Activated T-helper 17 cell treated with anti-CD3 and anti-CD28 coated beads, Interleukin-2, amount 50 U/mL, for 72 hours (primary cell): ENCODE results near the gene COL4A2. TPM values are rescaled to one million over a fixed set of nuclear protein-coding genes. Genes with fewer than 3 reads are reported as not detected.

Experiments
- ATAC-seq: fragments of 150-1000 bp; cut with Tn5 transposase; replicated peaks from 2 replicates; pipeline ENCODE4 v1.10.0; 2021; ENCODE audit warnings: mild to moderate bottlenecking, moderate library complexity
- H3K27ac Mint-ChIP-seq: one replicate; pipeline ENCODE4 v1.8.0; 2022; ENCODE audit warnings: mixed read lengths
- H3K27me3 Mint-ChIP-seq: one replicate; pipeline ENCODE4 v1.8.0; 2022; ENCODE audit warnings: mixed read lengths
- H3K36me3 Mint-ChIP-seq: one replicate; pipeline ENCODE4 v1.8.0; 2022; ENCODE audit warnings: low read depth, mild to moderate bottlenecking, mixed read lengths
- H3K4me1 Mint-ChIP-seq: one replicate; pipeline ENCODE4 v1.8.0; 2022; ENCODE audit warnings: mixed read lengths
- H3K4me3 Mint-ChIP-seq: one replicate; pipeline ENCODE4 v1.8.0; 2022; ENCODE audit warnings: mild to moderate bottlenecking, mixed read lengths
- H3K9me3 Mint-ChIP-seq: one replicate; pipeline ENCODE4 v1.8.0; 2022; ENCODE audit warnings: mixed read lengths
- total RNA-seq, 2 donors: library from RNA; stranded (reverse); gene quantifications; one replicate each; pipeline ENCODE4 v1.2.3, GENCODE V29; 2022

COL4A2 gene
- total RNA-seq, 2 donors from 2014 or later: 0.56 TPM; not detected in 1

GRCh38 chr13:110377178-110377825, 70.2 kb downstream of the COL4A2 start:
- ATAC-seq: no peak
- Mint-ChIP-seq H3K4me1 (no peaks in the 10 kb centered on the region), H3K27ac (no peak overlapping the region), H3K9me3 (peaks cover 12% of the 10 kb centered on the region), H3K27me3 (peaks cover 29% of the 10 kb centered on the region), H3K36me3 (no peaks in the 10 kb centered on the region), H3K4me3 (no peak overlapping the region)

GRCh38 chr13:110377826-110378201, 70.7 kb downstream of the COL4A2 start:
- no peak for ATAC-seq
- Mint-ChIP-seq H3K36me3 (no peaks in the 10 kb centered on the region), H3K27me3 (peaks cover 30% of the 10 kb centered on the region), H3K4me3 (no peak overlapping the region), H3K27ac (no peak overlapping the region), H3K4me1 (no peaks in the 10 kb centered on the region), H3K9me3 (peaks cover 12% of the 10 kb centered on the region)

GRCh38 chr13:110379358-110379757, 72.3 kb downstream of the COL4A2 start:
- Mint-ChIP-seq H3K4me1 (no peaks in the 10 kb centered on the region), H3K4me3 (no peak overlapping the region), H3K36me3 (no peaks in the 10 kb centered on the region), H3K9me3 (peaks cover 12% of the 10 kb centered on the region), H3K27me3 (peaks cover 24% of the 10 kb centered on the region), H3K27ac (no peak overlapping the region)
- ATAC-seq: no peak

- Mint-ChIP-seq H3K36me3 (no peaks in the 10 kb centered on the region), H3K4me1 (no peaks in the 10 kb centered on the region), H3K27ac (no peak overlapping the region), H3K4me3 (no peak overlapping the region), H3K9me3 (peaks cover 12% of the 10 kb centered on the region), H3K27me3 (peaks cover 19% of the 10 kb centered on the region)
- ATAC-seq: no peak
Measured at GRCh38 chr13:110379905-110380341, 72.8 kb downstream of the COL4A2 start.

GRCh38 chr13:110380359-110381028, 73.4 kb downstream of the COL4A2 start:
- no peak for ATAC-seq
- Mint-ChIP-seq H3K4me1 (no peaks in the 10 kb centered on the region), H3K27ac (no peak overlapping the region), H3K9me3 (peaks cover 12% of the 10 kb centered on the region), H3K36me3 (no peaks in the 10 kb centered on the region), H3K27me3 (peaks cover 15% of the 10 kb centered on the region), H3K4me3 (no peak overlapping the region)

- Mint-ChIP-seq H3K36me3 (no peaks in the 10 kb centered on the region), H3K9me3 (peaks cover 12% of the 10 kb centered on the region), H3K4me3 (no peak overlapping the region), H3K27me3 (peaks cover 13% of the 10 kb centered on the region), H3K27ac (no peak overlapping the region), H3K4me1 (no peaks in the 10 kb centered on the region)
- ATAC-seq: no peak
Measured at GRCh38 chr13:110381029-110381360, 73.9 kb downstream of the COL4A2 start.

- peaks cover 11% of the 10 kb centered on the region for H3K27me3 Mint-ChIP-seq
- H3K36me3 Mint-ChIP-seq: no peaks in the 10 kb centered on the region
- no peaks in the 10 kb centered on the region for H3K4me1 Mint-ChIP-seq
- H3K9me3 Mint-ChIP-seq: peaks cover 12% of the 10 kb centered on the region
- no peak overlapping the region for H3K4me3 Mint-ChIP-seq
- no peak overlapping the region for H3K27ac Mint-ChIP-seq
- peak; percentile 68 for ATAC-seq
Measured at GRCh38 chr13:110382229-110382628, 75.1 kb downstream of the COL4A2 start.

- Mint-ChIP-seq H3K4me3 (no peak overlapping the region), H3K27me3 (peaks cover 12% of the 10 kb centered on the region), H3K9me3 (peaks cover 12% of the 10 kb centered on the region), H3K27ac (no peak overlapping the region), H3K36me3 (no peaks in the 10 kb centered on the region), H3K4me1 (no peaks in the 10 kb centered on the region)
- no peak for ATAC-seq
Measured at GRCh38 chr13:110382830-110383229, 75.7 kb downstream of the COL4A2 start.

GRCh38 chr13:110387451-110388107, 80.5 kb downstream of the COL4A2 start:
- ATAC-seq: no peak
- Mint-ChIP-seq H3K9me3 (no peaks in the 10 kb centered on the region), H3K27ac (no peak overlapping the region), H3K4me3 (no peak overlapping the region), H3K36me3 (no peaks in the 10 kb centered on the region), H3K27me3 (peaks cover 38% of the 10 kb centered on the region), H3K4me1 (no peaks in the 10 kb centered on the region)

- Mint-ChIP-seq H3K27ac (no peak overlapping the region), H3K36me3 (no peaks in the 10 kb centered on the region), H3K4me1 (no peaks in the 10 kb centered on the region), H3K9me3 (no peaks in the 10 kb centered on the region), H3K4me3 (no peak overlapping the region), H3K27me3 (peaks cover 39% of the 10 kb centered on the region)
- no peak for ATAC-seq
Measured at GRCh38 chr13:110388108-110388943, 81.2 kb downstream of the COL4A2 start.

GRCh38 chr13:110390567-110390966, 83.5 kb downstream of the COL4A2 start:
- H3K4me3 Mint-ChIP-seq: no peak overlapping the region
- no peaks in the 10 kb centered on the region for H3K4me1 Mint-ChIP-seq
- H3K36me3 Mint-ChIP-seq: no peaks in the 10 kb centered on the region
- no peaks in the 10 kb centered on the region for H3K9me3 Mint-ChIP-seq
- no peak overlapping the region for H3K27ac Mint-ChIP-seq
- ATAC-seq: no peak
- peaks cover 44% of the 10 kb centered on the region for H3K27me3 Mint-ChIP-seq

GRCh38 chr13:110391273-110391672, 84.2 kb downstream of the COL4A2 start:
- Mint-ChIP-seq H3K27me3 (peaks cover 48% of the 10 kb centered on the region), H3K4me1 (no peaks in the 10 kb centered on the region), H3K4me3 (no peak overlapping the region), H3K27ac (no peak overlapping the region), H3K36me3 (no peaks in the 10 kb centered on the region), H3K9me3 (no peaks in the 10 kb centered on the region)
- no peak for ATAC-seq

GRCh38 chr13:110392510-110393240, 85.6 kb downstream of the COL4A2 start:
- Mint-ChIP-seq H3K4me3 (no peak overlapping the region), H3K9me3 (no peaks in the 10 kb centered on the region), H3K27ac (no peak overlapping the region), H3K36me3 (no peaks in the 10 kb centered on the region), H3K27me3 (peaks cover 59% of the 10 kb centered on the region), H3K4me1 (no peaks in the 10 kb centered on the region)
- ATAC-seq: no peak

GRCh38 chr13:110393761-110394160, 86.7 kb downstream of the COL4A2 start:
- no peaks in the 10 kb centered on the region for H3K9me3 Mint-ChIP-seq
- H3K4me3 Mint-ChIP-seq: no peak overlapping the region
- H3K36me3 Mint-ChIP-seq: no peaks in the 10 kb centered on the region
- no peak overlapping the region for H3K27ac Mint-ChIP-seq
- H3K27me3 Mint-ChIP-seq: peaks cover 59% of the 10 kb centered on the region
- ATAC-seq: no peak
- H3K4me1 Mint-ChIP-seq: no peaks in the 10 kb centered on the region
